ENCODE data around the gene STK24.

DNA sequence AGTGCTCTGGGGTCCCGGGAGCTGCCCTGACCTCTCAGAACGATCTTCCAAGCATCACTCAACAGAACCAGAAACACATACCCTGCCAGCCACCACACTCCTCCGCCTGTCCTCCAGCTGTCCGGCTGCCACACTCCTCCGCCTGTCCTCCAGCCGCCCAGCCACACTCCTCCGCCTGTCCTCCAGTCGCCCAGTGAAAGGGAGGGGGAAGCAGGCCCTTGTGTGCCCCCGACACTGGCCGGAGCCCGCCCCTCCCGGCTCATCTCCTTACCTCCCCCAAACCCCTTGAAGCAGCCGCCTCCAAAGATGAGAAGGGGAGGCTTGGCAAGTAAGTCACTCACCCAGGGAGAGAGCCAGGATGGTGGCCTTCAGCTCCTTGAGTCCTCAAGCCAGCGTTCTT, 40.2 kb downstream of the STK24 start:
- TF ChIP-seq, protein P1, sequence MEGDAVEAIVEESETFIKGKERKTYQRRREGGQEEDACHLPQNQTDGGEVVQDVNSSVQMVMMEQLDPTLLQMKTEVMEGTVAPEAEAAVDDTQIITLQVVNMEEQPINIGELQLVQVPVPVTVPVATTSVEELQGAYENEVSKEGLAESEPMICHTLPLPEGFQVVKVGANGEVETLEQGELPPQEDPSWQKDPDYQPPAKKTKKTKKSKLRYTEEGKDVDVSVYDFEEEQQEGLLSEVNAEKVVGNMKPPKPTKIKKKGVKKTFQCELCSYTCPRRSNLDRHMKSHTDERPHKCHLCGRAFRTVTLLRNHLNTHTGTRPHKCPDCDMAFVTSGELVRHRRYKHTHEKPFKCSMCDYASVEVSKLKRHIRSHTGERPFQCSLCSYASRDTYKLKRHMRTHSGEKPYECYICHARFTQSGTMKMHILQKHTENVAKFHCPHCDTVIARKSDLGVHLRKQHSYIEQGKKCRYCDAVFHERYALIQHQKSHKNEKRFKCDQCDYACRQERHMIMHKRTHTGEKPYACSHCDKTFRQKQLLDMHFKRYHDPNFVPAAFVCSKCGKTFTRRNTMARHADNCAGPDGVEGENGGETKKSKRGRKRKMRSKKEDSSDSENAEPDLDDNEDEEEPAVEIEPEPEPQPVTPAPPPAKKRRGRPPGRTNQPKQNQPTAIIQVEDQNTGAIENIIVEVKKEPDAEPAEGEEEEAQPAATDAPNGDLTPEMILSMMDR (IDR thresholded peaks at IDR 0.05) = no peak
- TF ChIP-seq ZFX (IDR thresholded peaks at IDR 0.05; ENCODE audit: borderline replicate concordance) = no peak
